K562 (cell line): ENCODE results near the gene DSC2. TPM values are rescaled to one million over a fixed set of nuclear protein-coding genes. Genes with fewer than 3 reads are reported as not detected.
A peak's percentile ranks its signal among the peaks of the same experiment; 100 is the strongest.

Experiments
- ATAC-seq: fragments of 200-7000 bp; cut with Tn5 transposase; 3 replicates; pipeline ENCODE4 v1.9.1; 2020; ENCODE audit warnings: moderate library complexity
- BruUV-seq: library from RNA; stranded (reverse); fragments of 400-500 nt; replicated peaks from 2 replicates; lab custom pipeline; 2021; lab: Mats Ljungman, UMichigan
- CTCF ChIA-PET: fragments of 300-600 bp; formaldehyde crosslinking; extraction: SDS; loops from one replicate; lab custom pipeline; 2021; ENCODE audit warnings: low intra/inter-chr PET ratio; lab: Yijun Ruan, JAX
- POLR2A ChIA-PET: fragments of 300-600, 350-650 bp; sonication (Branson Sonifier 250); formaldehyde crosslinking; extraction: SDS; loops from one replicate; lab custom pipeline; 2021; ENCODE audit warnings: antibody characterized with exemption, inconsistent platforms; lab: Yijun Ruan, JAX
- DNase-seq, 4 experiments: peaks; one replicate each; pipeline versions ENCODE4 v3.0.0 to v3.0.0-alpha.2; 2011 to 2018; ENCODE audit warnings: low spot score in 3 of 4, mixed read lengths in 3 of 4; ENCODE audit errors: extremely low read depth in 1 of 4
- FAIRE-seq: peaks from 2 replicates; lab custom pipeline; 2011; peaks lifted over from hg19 to GRCh38; lab: Jason Lieb, UNC
- H2AFZ ChIP-seq: 2 replicates; pipeline ENCODE4 v1.6.0; 2011; ENCODE audit warnings: low read depth, low read length, control low read depth, inconsistent platforms
- H3K27ac ChIP-seq: fragments of 200-600 bp; 3 replicates; pipeline ENCODE4 v1.8.0; 2011; ENCODE audit warnings: low read depth, mild to moderate bottlenecking, control low read depth, inconsistent platforms, low read length, moderate library complexity, mixed read lengths; ENCODE audit errors: extremely low read depth
- H3K27me3 ChIP-seq, 2 experiments: fragments of 300-600 bp in 1 of 2; 2 replicates in 1 of 2; 3 replicates in 1 of 2; pipeline versions ENCODE4 v1.6.0 to v1.8.0; 2011; ENCODE audit warnings: inconsistent platforms in 2 of 2, low read length in 2 of 2, mild to moderate bottlenecking in 1 of 2, mixed read lengths in 1 of 2, moderate library complexity in 1 of 2; ENCODE audit not compliant: control insufficient read depth in 2 of 2, insufficient read depth in 2 of 2
- H3K36me3 ChIP-seq: fragments of 300-600 bp; 3 replicates; pipeline ENCODE4 v1.8.0; 2011; ENCODE audit warnings: mild to moderate bottlenecking, low read length, inconsistent platforms; ENCODE audit not compliant: control insufficient read depth, insufficient read depth
- H3K4me1 ChIP-seq, 2 experiments: fragments of 200-600 bp in 1 of 2; replicated peaks in 1 of 2; 2 replicates in 1 of 2; 3 replicates in 1 of 2; pipeline versions ENCODE4 v1.5.1 to v1.8.0; 2011; ENCODE audit warnings: inconsistent platforms in 2 of 2, low read length in 2 of 2, mild to moderate bottlenecking in 1 of 2, mixed read lengths in 1 of 2, moderate library complexity in 1 of 2; ENCODE audit not compliant: control insufficient read depth in 2 of 2, insufficient read depth in 2 of 2
- H3K4me2 ChIP-seq: 2 replicates; pipeline ENCODE4 v1.6.1; 2011; ENCODE audit warnings: low read length, control low read depth, inconsistent platforms, mixed read lengths; ENCODE audit not compliant: insufficient read depth
- H3K4me3 ChIP-seq: fragments of 200-600 bp; sonication (generic), shearing (Covaris generic); 2 replicates; pipeline ENCODE4 v1.5.1; 2016; ENCODE audit warnings: control low read depth, inconsistent platforms
- H3K79me2 ChIP-seq: fragments of 200-600 bp; 3 replicates; pipeline ENCODE4 v1.8.0; 2011; ENCODE audit warnings: low read length, inconsistent platforms; ENCODE audit not compliant: control insufficient read depth, insufficient read depth
- H3K9ac ChIP-seq, 2 experiments: 2 replicates each; pipeline versions ENCODE4 v1.6.0 to v1.6.1; 2011; ENCODE audit warnings: low read depth in 2 of 2, low read length in 2 of 2, control low read depth in 1 of 2, inconsistent platforms in 1 of 2, mild to moderate bottlenecking in 1 of 2, mixed read lengths in 1 of 2; ENCODE audit not compliant: insufficient read depth in 1 of 2
- H3K9me1 ChIP-seq: one replicate; pipeline ENCODE4 v1.6.0; 2011; ENCODE audit warnings: inconsistent platforms, mild to moderate bottlenecking, low read length, moderate library complexity; ENCODE audit not compliant: control insufficient read depth, insufficient read depth
- H3K9me3 ChIP-seq: replicated peaks from 2 replicates; pipeline ENCODE4 v1.5.1; 2011; ENCODE audit warnings: low read depth, low read length, inconsistent platforms; ENCODE audit not compliant: control insufficient read depth, insufficient read depth
- H4K20me1 ChIP-seq: replicated peaks from 2 replicates; pipeline ENCODE4 v1.6.1; 2011; ENCODE audit warnings: low read length, inconsistent platforms, mixed read lengths; ENCODE audit not compliant: control insufficient read depth, insufficient read depth
- BCOR ChIP-seq: fragments of 450-650 bp; IDR thresholded peaks from 2 replicates; pipeline ENCODE4 v1.6.1; 2016
- HLTF ChIP-seq: fragments of 450-650 bp; IDR thresholded peaks from 2 replicates; pipeline ENCODE4 v1.6.1; 2016
- LEF1 ChIP-seq: fragments of 450-650 bp; IDR thresholded peaks from 2 replicates; pipeline ENCODE4 v1.6.1; 2016; ENCODE audit warnings: mild to moderate bottlenecking
- ZNF184 ChIP-seq: sonication (generic); formaldehyde crosslinking; IDR thresholded peaks from 2 replicates; pipeline ENCODE4 v1.5.0; 2020; ENCODE audit warnings: missing genetic modification reagents
- WGBS: fragments of 100-300 bp; shearing (Covaris generic); methylation state at CpG from one replicate; pipeline ENCODE4 v1.1.6; 2016; ENCODE audit warnings: low coverage, mixed read lengths; ENCODE audit not compliant: insufficient coverage; ENCODE audit errors: missing lambda C conversion rate; 5-methylcytosine and 5-hydroxymethylcytosine counted together
- in situ Hi-C: fragments of 300-500 bp; cut with MboI; formaldehyde crosslinking; loops from 4 replicates; pipeline ENCODE4 v1.15.0; 2018; ENCODE audit warnings: inconsistent platforms, mixed read lengths
- intact Hi-C: fragments of 100-400 bp; cut with micrococcal nuclease; formaldehyde crosslinking; loops from 2 replicates; pipeline ENCODE4 v1.14.2; 2022
- polyA plus RNA-seq, 8 experiments: library from polyadenylated mRNA; depleted of rRNA in 4 of 8; stranded (reverse) in 5 of 8; unstranded in 3 of 8; fragments of >200 nt; fragmentation: Nextera tagmentation in 2 of 8; fragmentation: Illumina TruSeq in 1 of 8; extraction: Ambion mirVana in 2 of 8; extraction: Trizol in 1 of 8; gene quantifications; 2 replicates each; pipeline versions ENCODE4 v1.2.1 to v1.2.3, GENCODE V29; 2011 to 2014; ENCODE audit warnings: inconsistent platforms in 1 of 8, missing spikeins in 1 of 8
- total RNA-seq, 7 experiments: library from RNA; depleted of rRNA in 6 of 7; stranded (reverse); fragments of >200 nt in 6 of 7; fragmentation: Illumina TruSeq in 2 of 7; extraction: Trizol in 2 of 7; gene quantifications; 2 replicates each; pipeline versions ENCODE4 v1.2.1 to v1.2.3, GENCODE V29; 2011 to 2021; ENCODE audit warnings: low replicate concordance in 1 of 7
- TF ChIP-seq, protein P1 (sequence below): fragments of 450-650 bp; formaldehyde crosslinking; IDR thresholded peaks from 2 replicates; pipeline ENCODE4 v1.4.0; 2022; ENCODE audit warnings: missing genetic modification characterization
- TF ChIP-seq, protein P2 (sequence below): fragments of 250-450 bp; sonication (Bioruptor Pico); IDR thresholded peaks from 2 replicates; pipeline ENCODE4 v1.5.0; 2020; ENCODE audit warnings: mild to moderate bottlenecking, borderline replicate concordance
- TF ChIP-seq, protein P3 (sequence below): sonication (generic); formaldehyde crosslinking; IDR thresholded peaks from 2 replicates; pipeline ENCODE4 v1.9.0; 2022; ENCODE audit warnings: mild to moderate bottlenecking, missing genetic modification reagents

DSC2 gene
- total and polyA plus RNA-seq, 9 of the 15 experiments (the other 6 are each of a cell fraction or from before 2014, with no cell fraction given): 3.8 to 15.3 (median 6.4) TPM

DNA sequence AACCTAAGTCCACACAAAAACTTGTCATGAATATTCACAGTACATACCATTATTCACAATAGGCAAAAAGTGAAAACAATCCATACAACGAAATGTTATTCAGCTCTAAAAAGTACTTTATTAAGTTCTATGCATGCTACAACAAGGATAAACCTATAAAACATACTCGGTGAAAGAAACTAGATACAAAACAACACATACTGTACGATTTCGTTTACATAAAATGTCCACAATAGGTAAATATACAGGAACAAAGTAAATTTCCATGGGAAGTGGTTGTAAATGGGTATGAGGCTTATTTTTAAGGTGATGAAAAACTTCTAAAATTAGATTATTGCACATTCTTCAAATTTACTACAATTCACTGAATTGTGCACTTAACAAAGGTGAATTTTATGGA, 67.7 kb downstream of the DSC2 start:
- 3% methylated on average over 4 of the region's 4 CpGs for WGBS
- H3K4me1 ChIP-seq: no peaks in the 10 kb centered on the region
- H3K36me3 ChIP-seq: no peaks in the 10 kb centered on the region
- H4K20me1 ChIP-seq: no peaks in the 10 kb centered on the region
- in situ Hi-C loops: no loop called here
- no peak overlapping the region for H3K27ac ChIP-seq
- TF ChIP-seq, protein P1, sequence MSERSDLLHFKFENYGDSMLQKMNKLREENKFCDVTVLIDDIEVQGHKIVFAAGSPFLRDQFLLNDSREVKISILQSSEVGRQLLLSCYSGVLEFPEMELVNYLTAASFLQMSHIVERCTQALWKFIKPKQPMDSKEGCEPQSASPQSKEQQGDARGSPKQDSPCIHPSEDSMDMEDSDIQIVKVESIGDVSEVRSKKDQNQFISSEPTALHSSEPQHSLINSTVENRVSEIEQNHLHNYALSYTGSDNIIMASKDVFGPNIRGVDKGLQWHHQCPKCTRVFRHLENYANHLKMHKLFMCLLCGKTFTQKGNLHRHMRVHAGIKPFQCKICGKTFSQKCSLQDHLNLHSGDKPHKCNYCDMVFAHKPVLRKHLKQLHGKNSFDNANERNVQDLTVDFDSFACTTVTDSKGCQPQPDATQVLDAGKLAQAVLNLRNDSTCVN: no peak
- TF ChIP-seq, protein P2, sequence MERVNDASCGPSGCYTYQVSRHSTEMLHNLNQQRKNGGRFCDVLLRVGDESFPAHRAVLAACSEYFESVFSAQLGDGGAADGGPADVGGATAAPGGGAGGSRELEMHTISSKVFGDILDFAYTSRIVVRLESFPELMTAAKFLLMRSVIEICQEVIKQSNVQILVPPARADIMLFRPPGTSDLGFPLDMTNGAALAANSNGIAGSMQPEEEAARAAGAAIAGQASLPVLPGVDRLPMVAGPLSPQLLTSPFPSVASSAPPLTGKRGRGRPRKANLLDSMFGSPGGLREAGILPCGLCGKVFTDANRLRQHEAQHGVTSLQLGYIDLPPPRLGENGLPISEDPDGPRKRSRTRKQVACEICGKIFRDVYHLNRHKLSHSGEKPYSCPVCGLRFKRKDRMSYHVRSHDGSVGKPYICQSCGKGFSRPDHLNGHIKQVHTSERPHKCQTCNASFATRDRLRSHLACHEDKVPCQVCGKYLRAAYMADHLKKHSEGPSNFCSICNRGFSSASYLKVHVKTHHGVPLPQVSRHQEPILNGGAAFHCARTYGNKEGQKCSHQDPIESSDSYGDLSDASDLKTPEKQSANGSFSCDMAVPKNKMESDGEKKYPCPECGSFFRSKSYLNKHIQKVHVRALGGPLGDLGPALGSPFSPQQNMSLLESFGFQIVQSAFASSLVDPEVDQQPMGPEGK (CRISPR knock-in tag): no peak
- TF ChIP-seq, protein P3, sequence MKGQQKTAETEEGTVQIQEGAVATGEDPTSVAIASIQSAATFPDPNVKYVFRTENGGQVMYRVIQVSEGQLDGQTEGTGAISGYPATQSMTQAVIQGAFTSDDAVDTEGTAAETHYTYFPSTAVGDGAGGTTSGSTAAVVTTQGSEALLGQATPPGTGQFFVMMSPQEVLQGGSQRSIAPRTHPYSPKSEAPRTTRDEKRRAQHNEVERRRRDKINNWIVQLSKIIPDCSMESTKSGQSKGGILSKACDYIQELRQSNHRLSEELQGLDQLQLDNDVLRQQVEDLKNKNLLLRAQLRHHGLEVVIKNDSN (CRISPR knock-in tag): no peak
- TF ChIP-seq LEF1 (no peak), ZNF184 (CRISPR knock-in tag) (no peak), HLTF (no peak), BCOR (no peak)
- TF ChIP-seq, all 486 proteins: peak for 0
- CTCF ChIA-PET: no interaction called here
- intact Hi-C loops: no loop called here
- FAIRE-seq (no peak), DNase-seq (no peak), ATAC-seq (no peak)
- Histone ChIP-seq H3K27me3 (no peaks in the 10 kb centered on the region), H3K4me3 (no peak overlapping the region), H2AFZ (peak overlapping the region; percentile 23), H3K9me1 (no peaks in the 10 kb centered on the region), H3K4me2 (no peak overlapping the region), H3K9ac (no peak overlapping the region), H3K9me3 (no peaks in the 10 kb centered on the region), H3K79me2 (no peaks in the 10 kb centered on the region)
- POLR2A ChIA-PET: no interaction called here
- no TSS peak for BruUV-seq
